Effector memory CD4-positive, alpha-beta T cell (primary cell): ENCODE results near the gene STK11IP.

Experiments
- DNase-seq, 3 donors: peaks; one replicate each; pipeline ENCODE4 v3.0.0-alpha.2; 2020
- H3K27ac ChIP-seq: 2 replicates; pipeline ENCODE4 v1.7.0; 2013; ENCODE audit warnings: mild to moderate bottlenecking, low read length, moderate library complexity; ENCODE audit not compliant: insufficient read depth, poor library complexity, severe bottlenecking
- H3K27me3 ChIP-seq: replicated peaks from 2 replicates; pipeline ENCODE4 v1.7.0; 2013; ENCODE audit warnings: mild to moderate bottlenecking, low read length; ENCODE audit not compliant: insufficient read depth, control insufficient read depth, poor library complexity, severe bottlenecking
- H3K36me3 ChIP-seq: 2 replicates; pipeline ENCODE4 v1.7.0; 2013; ENCODE audit warnings: mild to moderate bottlenecking, low read length, moderate library complexity; ENCODE audit not compliant: control insufficient read depth, insufficient read depth
- H3K4me1 ChIP-seq: 2 replicates; pipeline ENCODE4 v1.7.0; 2013; ENCODE audit warnings: low read length, mild to moderate bottlenecking; ENCODE audit not compliant: control insufficient read depth, insufficient read depth, poor library complexity, severe bottlenecking
- H3K4me3 ChIP-seq: 2 replicates; pipeline ENCODE4 v1.7.0; 2013; ENCODE audit warnings: low read length, low read depth, mild to moderate bottlenecking; ENCODE audit not compliant: insufficient read depth, poor library complexity, severe bottlenecking
- H3K9me3 ChIP-seq: 2 replicates; pipeline ENCODE4 v1.7.0; 2013; ENCODE audit warnings: mild to moderate bottlenecking, low read length, moderate library complexity; ENCODE audit not compliant: control insufficient read depth

STK11IP gene

GRCh38 chr2:219618733-219619122, 21.1 kb downstream of the STK11IP start:
- no peaks in the 10 kb centered on the region for H3K4me1 ChIP-seq
- H3K36me3 ChIP-seq, result peaks cover 7% of the 10 kb centered on the region
- H3K27me3 ChIP-seq, result no peaks in the 10 kb centered on the region
- no peak for DNase-seq
- H3K4me3 ChIP-seq, result no peak overlapping the region
- H3K9me3 ChIP-seq, result no peaks in the 10 kb centered on the region
- no peak overlapping the region for H3K27ac ChIP-seq

DNA sequence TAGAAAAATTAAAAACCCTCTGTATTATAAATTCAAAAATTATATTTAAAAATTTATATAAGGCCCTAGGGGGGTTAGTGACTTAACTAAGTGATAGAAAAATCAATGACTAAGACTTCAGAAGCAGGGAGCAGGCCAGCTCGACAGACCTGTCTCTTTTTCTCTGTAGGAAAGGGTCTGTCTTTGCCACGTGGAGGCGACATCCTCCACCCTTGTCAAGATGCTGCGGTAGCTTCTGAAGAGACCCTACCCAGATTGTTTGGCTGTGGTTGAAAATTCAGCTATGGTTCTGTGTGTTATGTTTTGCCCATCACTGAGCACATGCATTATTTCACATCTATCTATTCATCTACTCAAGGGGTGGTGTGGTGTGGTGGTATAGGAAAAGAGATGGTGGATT, 21.6 kb downstream of the STK11IP start:
- no peaks in the 10 kb centered on the region for H3K4me1 ChIP-seq
- H3K36me3 ChIP-seq, result peaks cover 7% of the 10 kb centered on the region
- DNase-seq, result no peak
- no peak overlapping the region for H3K27ac ChIP-seq
- H3K4me3 ChIP-seq, result no peak overlapping the region
- H3K9me3 ChIP-seq, result no peaks in the 10 kb centered on the region
- H3K27me3 ChIP-seq, result no peaks in the 10 kb centered on the region

DNA sequence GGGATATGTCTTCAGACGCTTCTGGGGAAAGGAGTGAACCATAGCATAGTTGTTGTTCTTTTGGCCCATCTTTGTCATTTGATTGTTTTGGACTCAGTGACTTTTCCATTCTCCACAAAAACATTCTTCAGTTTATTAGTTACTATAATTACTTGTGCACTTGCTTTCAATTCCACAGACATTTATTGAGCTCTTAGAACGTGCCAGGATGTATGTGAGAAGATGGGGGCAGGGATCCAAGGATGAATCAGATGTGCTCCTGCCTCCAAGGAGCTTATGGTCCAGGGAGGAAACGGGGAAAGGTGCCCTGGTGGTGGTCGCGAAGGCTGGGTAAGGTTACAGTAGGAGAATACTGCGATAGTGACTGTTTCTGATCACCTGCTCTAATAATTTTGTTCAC, 22.9 kb downstream of the STK11IP start:
- H3K36me3 ChIP-seq, result peaks cover 3% of the 10 kb centered on the region
- H3K4me3 ChIP-seq, result no peak overlapping the region
- no peaks in the 10 kb centered on the region for H3K9me3 ChIP-seq

DNA sequence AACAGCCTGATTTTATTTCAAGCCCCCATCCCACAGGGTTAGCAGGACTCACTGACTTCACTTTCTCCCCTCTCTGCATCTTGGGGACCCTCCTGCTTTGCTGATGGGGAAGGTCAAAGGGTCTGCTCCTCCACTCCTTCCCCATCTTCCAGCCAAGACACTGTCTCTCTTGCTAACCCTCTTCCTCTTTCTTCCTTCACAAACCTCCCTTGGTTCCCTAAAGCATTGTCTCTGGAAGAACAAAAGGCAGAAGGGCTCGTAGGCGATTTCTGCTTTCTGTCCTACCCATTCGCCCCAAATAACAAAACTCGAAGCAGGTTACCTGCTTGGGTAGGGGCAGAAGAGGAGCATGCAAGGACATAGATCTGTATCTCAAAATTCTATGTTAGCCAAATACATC, 24.3 kb downstream of the STK11IP start:
- Histone ChIP-seq H3K9me3 (no peaks in the 10 kb centered on the region), H3K27ac (no peak overlapping the region), H3K27me3 (peaks cover 6% of the 10 kb centered on the region), H3K36me3 (no peaks in the 10 kb centered on the region), H3K4me1 (no peaks in the 10 kb centered on the region), H3K4me3 (no peak overlapping the region)
- no peak for DNase-seq

More for the DNA sequence above, 22.9 kb downstream of the STK11IP start:
- Histone ChIP-seq H3K27ac (no peak overlapping the region), H3K27me3 (no peaks in the 10 kb centered on the region), H3K4me1 (no peaks in the 10 kb centered on the region)
- no peak for DNase-seq

- no peaks in the 10 kb centered on the region for H3K36me3 ChIP-seq
- H3K4me3 ChIP-seq, result no peak overlapping the region
- H3K4me1 ChIP-seq, result no peaks in the 10 kb centered on the region
- H3K9me3 ChIP-seq, result no peaks in the 10 kb centered on the region
- peaks cover 9% of the 10 kb centered on the region for H3K27me3 ChIP-seq
- no peak overlapping the region for H3K27ac ChIP-seq
- DNase-seq, result no peak
Measured at GRCh38 chr2:219622472-219622871, 24.8 kb downstream of the STK11IP start.

- DNase-seq, result no peak
- Histone ChIP-seq H3K36me3 (no peaks in the 10 kb centered on the region), H3K27me3 (peaks cover 23% of the 10 kb centered on the region), H3K9me3 (no peaks in the 10 kb centered on the region), H3K4me1 (peaks cover 6% of the 10 kb centered on the region), H3K27ac (no peak overlapping the region), H3K4me3 (no peak overlapping the region)
Measured at GRCh38 chr2:219624565-219624964, 26.9 kb downstream of the STK11IP start.

DNA sequence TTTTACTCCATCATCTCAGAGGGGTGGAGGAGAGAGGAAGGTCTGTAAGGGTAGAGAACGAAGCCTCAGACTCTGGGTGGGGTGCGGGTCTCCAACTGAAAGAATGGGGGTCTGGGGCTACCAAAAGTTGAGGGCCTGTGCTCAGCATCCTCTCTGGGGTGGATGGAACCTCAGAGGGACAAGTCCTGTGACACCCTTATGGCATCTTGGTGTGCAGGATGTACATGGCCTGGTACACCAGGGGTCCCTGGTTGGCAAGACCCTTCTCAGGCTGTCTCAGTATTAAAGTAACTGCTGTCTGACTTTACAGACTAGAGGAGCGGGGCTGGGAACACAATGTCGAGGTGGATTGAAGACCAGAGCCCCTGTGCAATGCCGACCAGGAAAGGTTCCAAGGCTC, 27.5 kb downstream of the STK11IP start:
- H3K27me3 ChIP-seq, result peaks cover 23% of the 10 kb centered on the region
- no peak for DNase-seq
- no peak overlapping the region for H3K4me3 ChIP-seq
- no peak overlapping the region for H3K27ac ChIP-seq
- H3K4me1 ChIP-seq, result peaks cover 6% of the 10 kb centered on the region
- no peaks in the 10 kb centered on the region for H3K36me3 ChIP-seq
- no peaks in the 10 kb centered on the region for H3K9me3 ChIP-seq

DNA sequence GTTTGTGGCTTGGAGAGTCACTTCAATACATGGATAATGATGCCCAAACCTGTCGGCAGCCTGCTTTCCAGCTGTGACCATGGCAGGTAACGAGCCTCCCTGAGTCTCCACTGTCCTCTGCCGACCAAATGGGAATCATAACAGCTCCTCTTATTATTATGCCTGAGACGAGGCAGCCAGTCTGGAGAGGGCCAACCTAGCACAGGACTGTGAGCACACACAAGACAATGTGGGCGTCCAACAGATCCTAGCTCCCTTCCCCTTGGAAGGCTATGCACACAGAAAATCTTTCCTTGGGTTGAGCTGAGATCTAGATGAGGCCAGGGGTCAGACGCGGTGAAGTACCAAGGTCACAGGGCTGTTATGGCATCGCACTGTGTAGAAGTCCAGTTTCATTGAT, 28.9 kb downstream of the STK11IP start:
- H3K9me3 ChIP-seq, result no peaks in the 10 kb centered on the region
- DNase-seq, result no peak
- H3K36me3 ChIP-seq, result no peaks in the 10 kb centered on the region
- peaks cover 23% of the 10 kb centered on the region for H3K27me3 ChIP-seq
- no peak overlapping the region for H3K27ac ChIP-seq
- H3K4me1 ChIP-seq, result peaks cover 6% of the 10 kb centered on the region
- no peak overlapping the region for H3K4me3 ChIP-seq

DNA sequence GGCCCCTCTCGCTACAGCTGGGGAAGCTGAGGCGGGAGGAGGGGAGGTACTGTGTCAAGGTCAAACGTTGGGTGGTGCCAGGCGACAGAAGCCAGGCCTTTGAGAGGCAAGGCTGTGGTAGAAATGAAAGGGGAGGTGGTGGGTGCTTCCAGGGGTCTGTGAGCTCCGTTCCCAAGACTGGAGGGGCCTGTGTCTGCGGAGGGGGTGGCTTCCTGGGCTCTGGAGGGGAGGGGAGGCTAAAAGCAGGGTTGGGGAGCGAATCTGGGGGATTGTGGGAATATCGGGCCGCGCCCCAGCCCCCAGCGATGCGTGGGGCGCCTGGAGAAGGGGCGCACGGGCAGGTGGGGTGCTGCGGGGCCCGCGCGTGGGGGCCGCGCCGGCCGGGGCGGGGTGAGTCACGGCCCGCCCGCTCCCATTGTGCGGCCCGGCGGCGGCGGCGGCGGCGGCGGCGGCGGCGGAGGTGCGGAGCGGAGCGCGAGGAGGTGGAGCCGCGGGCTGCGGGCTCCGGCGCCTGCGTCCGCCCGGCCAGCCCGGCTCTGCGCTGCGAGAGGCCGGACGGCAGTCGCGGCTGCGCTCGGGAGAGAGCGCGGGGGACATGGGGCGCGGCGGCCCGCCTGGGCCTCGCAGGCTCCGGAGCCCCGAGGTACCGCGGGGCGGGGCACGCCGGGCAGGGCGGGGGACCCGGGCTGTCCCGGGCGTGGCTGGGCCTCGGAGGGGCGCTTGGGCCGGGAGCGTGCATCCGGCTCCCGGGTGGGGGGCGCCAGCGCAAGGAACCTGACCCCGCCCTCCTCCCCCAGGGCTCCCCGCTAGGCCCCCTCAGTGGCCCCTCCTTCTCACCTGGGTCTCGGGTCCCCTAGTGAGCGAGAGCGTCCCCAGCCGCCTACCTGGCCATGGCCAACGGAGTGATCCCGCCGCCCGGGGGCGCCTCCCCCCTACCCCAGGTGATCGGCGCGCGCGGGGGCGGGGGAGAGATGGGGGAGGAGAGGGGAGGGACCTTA, 29.7 kb downstream of the STK11IP start, which contains the start of gene SLC4A3:
TSS of gene SLC4A3 (plus strand) at position 528 of the 998 bp plus-strand sequence. CDS start at position 891, 363 bp downstream.
- Histone ChIP-seq H3K27ac (no peak within 1 kb of the TSS), H3K4me1 (peaks cover 6% of the 10 kb centered on the region), H3K9me3 (no peaks in the 10 kb centered on the region), H3K27me3 (peaks cover 23% of the 10 kb centered on the region), H3K36me3 (no peaks in the 10 kb centered on the region), H3K4me3 (peak within 1 kb of the TSS; percentile 35)
- no peak for DNase-seq

DNA sequence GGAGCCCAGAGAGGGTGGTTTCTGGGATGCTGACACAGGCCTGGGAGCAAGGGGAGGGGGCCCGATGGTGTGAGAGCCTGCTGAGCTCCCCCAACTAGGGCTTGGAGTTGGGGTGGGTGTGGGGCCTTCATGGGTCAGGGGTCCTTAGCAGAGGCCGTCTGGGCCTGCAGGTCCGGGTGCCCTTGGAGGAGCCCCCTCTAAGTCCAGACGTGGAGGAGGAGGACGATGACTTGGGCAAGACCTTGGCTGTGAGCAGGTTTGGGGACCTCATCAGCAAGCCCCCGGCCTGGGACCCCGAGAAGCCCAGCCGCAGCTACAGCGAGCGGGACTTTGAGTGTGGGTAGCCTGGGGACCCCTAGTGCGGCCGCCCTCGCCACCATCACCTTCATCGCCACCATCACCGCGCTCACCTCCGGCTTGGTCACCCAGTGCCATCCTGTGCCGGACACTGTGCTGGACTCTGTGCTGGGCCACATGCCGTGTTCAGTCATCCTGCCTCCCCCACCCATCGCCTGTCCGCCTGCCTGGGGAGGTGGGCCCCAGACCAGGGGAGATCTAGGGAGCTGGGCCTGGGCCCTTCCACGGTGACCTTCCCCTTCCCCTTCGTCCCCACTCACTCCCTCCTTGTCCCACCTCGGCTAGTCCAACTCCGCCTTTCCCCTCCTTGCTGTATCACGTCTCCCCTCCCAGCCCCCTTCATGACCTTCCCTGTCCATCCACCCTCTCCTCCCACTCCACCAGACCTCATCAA, 30.8 kb downstream of the STK11IP start:
- Histone ChIP-seq H3K36me3 (no peaks in the 10 kb centered on the region), H3K27ac (no peak overlapping the region), H3K4me3 (no peak overlapping the region), H3K9me3 (no peaks in the 10 kb centered on the region), H3K27me3 (peaks cover 23% of the 10 kb centered on the region), H3K4me1 (peaks cover 6% of the 10 kb centered on the region)
- DNase-seq, result no peak
